HEK293 (cell line): ENCODE results near the gene ENO2.

ENCODE experiments used
- BCL11B ChIP-seq: fragments of 450-650 bp; formaldehyde crosslinking; IDR thresholded peaks from 2 replicates; pipeline ENCODE4 v1.5.1; 2016; ENCODE audit warnings: low read depth, missing biosample characterization, missing genetic modification characterization
- CTCF ChIP-seq: fragments of 450-650 bp; formaldehyde crosslinking; IDR thresholded peaks from 2 replicates; pipeline ENCODE4 v1.5.1; 2016; ENCODE audit warnings: missing biosample characterization, missing genetic modification characterization
- KLF8 ChIP-seq: fragments of 450-650 bp; formaldehyde crosslinking; IDR thresholded peaks from 2 replicates; pipeline ENCODE4 v1.5.1; 2016; ENCODE audit warnings: missing biosample characterization, missing genetic modification characterization
- KLF9 ChIP-seq: fragments of 450-650 bp; formaldehyde crosslinking; IDR thresholded peaks from 2 replicates; pipeline ENCODE4 v1.5.1; 2016; ENCODE audit warnings: missing biosample characterization, missing genetic modification characterization, low read depth
- PRDM1 ChIP-seq: fragments of 450-650 bp; formaldehyde crosslinking; IDR thresholded peaks from 2 replicates; pipeline ENCODE4; 2016; ENCODE audit warnings: missing biosample characterization, missing genetic modification characterization
- REPIN1 ChIP-seq: fragments of 450-650 bp; formaldehyde crosslinking; IDR thresholded peaks from 2 replicates; pipeline ENCODE4 v1.5.1; 2017; ENCODE audit warnings: missing biosample characterization, missing genetic modification characterization, low read depth
- REST ChIP-seq: fragments of 450-650 bp; formaldehyde crosslinking; IDR thresholded peaks from 2 replicates; pipeline ENCODE4 v1.5.1; 2016; ENCODE audit warnings: missing biosample characterization, missing genetic modification characterization
- SETDB1 ChIP-seq: IDR thresholded peaks from one replicate; pipeline ENCODE4 v1.6.1; 2017; ENCODE audit warnings: mild to moderate bottlenecking, low read length, moderate library complexity, mixed read lengths; ENCODE audit not compliant: insufficient read length
- YY2 ChIP-seq: fragments of 450-650 bp; formaldehyde crosslinking; IDR thresholded peaks from 2 replicates; pipeline ENCODE4 v1.5.1; 2016; ENCODE audit warnings: missing biosample characterization, missing genetic modification characterization
- ZBTB21 ChIP-seq: fragments of 450-650 bp; formaldehyde crosslinking; IDR thresholded peaks from 2 replicates; pipeline ENCODE4 v1.5.1; 2017; ENCODE audit warnings: missing biosample characterization, missing genetic modification characterization
- ZBTB6 ChIP-seq: fragments of 450-650 bp; formaldehyde crosslinking; IDR thresholded peaks from 2 replicates; pipeline ENCODE4 v1.5.1; 2017; ENCODE audit warnings: missing biosample characterization, missing genetic modification characterization
- ZFP3 ChIP-seq: fragments of 450-650 bp; formaldehyde crosslinking; IDR thresholded peaks from 2 replicates; pipeline ENCODE4 v1.5.1; 2016; ENCODE audit warnings: low read depth, missing biosample characterization, missing genetic modification characterization
- ZNF146 ChIP-seq: fragments of 450-650 bp; formaldehyde crosslinking; IDR thresholded peaks from 2 replicates; pipeline ENCODE4 v1.5.1; 2016; ENCODE audit warnings: missing biosample characterization, missing genetic modification characterization
- ZNF2 ChIP-seq: fragments of 450-650 bp; formaldehyde crosslinking; IDR thresholded peaks from 2 replicates; pipeline ENCODE4 v1.5.1; 2016; ENCODE audit warnings: missing biosample characterization, missing genetic modification characterization
- ZNF24 ChIP-seq: fragments of 450-650 bp; formaldehyde crosslinking; IDR thresholded peaks from 2 replicates; pipeline ENCODE4 v1.5.1; 2016; ENCODE audit warnings: missing biosample characterization, missing genetic modification characterization
- ZNF324 ChIP-seq: fragments of 450-650 bp; formaldehyde crosslinking; IDR thresholded peaks from 2 replicates; pipeline ENCODE4 v1.5.1; 2016; ENCODE audit warnings: missing biosample characterization, missing genetic modification characterization
- ZNF341 ChIP-seq: fragments of 450-650 bp; formaldehyde crosslinking; IDR thresholded peaks from 2 replicates; pipeline ENCODE4; 2016; ENCODE audit warnings: low read depth, missing biosample characterization, missing genetic modification characterization
- ZNF391 ChIP-seq: fragments of 450-650 bp; formaldehyde crosslinking; IDR thresholded peaks from 2 replicates; pipeline ENCODE4 v1.5.1; 2016; ENCODE audit warnings: low read depth, missing biosample characterization, missing genetic modification characterization, borderline replicate concordance
- ZNF398 ChIP-seq: fragments of 450-650 bp; formaldehyde crosslinking; IDR thresholded peaks from 2 replicates; pipeline ENCODE4 v1.5.1; 2017; ENCODE audit warnings: missing biosample characterization, missing genetic modification characterization
- ZNF423 ChIP-seq: fragments of 450-650 bp; formaldehyde crosslinking; IDR thresholded peaks from 2 replicates; pipeline ENCODE4 v1.5.1; 2016; ENCODE audit warnings: missing biosample characterization, missing genetic modification characterization
- ZNF449 ChIP-seq: fragments of 450-650 bp; formaldehyde crosslinking; IDR thresholded peaks from 2 replicates; pipeline ENCODE4 v1.5.1; 2017; ENCODE audit warnings: missing biosample characterization, mild to moderate bottlenecking, missing genetic modification characterization, moderate library complexity
- ZNF521 ChIP-seq: fragments of 450-650 bp; formaldehyde crosslinking; IDR thresholded peaks from 2 replicates; pipeline ENCODE4 v1.5.1; 2017; ENCODE audit warnings: missing biosample characterization, mild to moderate bottlenecking, missing genetic modification characterization
- ZNF549 ChIP-seq: fragments of 450-650 bp; IDR thresholded peaks from 2 replicates; pipeline ENCODE4 v1.5.1; 2018; ENCODE audit warnings: missing biosample characterization, missing genetic modification characterization, mild to moderate bottlenecking, inconsistent platforms, moderate library complexity
- ZNF654 ChIP-seq: fragments of 450-650 bp; formaldehyde crosslinking; IDR thresholded peaks from 2 replicates; pipeline ENCODE4 v1.5.1; 2016; ENCODE audit warnings: low read depth, missing biosample characterization, missing genetic modification characterization
- ZNF692 ChIP-seq: fragments of 450-650 bp; formaldehyde crosslinking; IDR thresholded peaks from 2 replicates; pipeline ENCODE4 v1.5.1; 2016; ENCODE audit warnings: missing biosample characterization, missing genetic modification characterization
- ZNF76 ChIP-seq: fragments of 450-650 bp; formaldehyde crosslinking; IDR thresholded peaks from 2 replicates; pipeline ENCODE4; 2016; ENCODE audit warnings: low read depth, missing biosample characterization, missing genetic modification characterization, borderline replicate concordance
- ZNF785 ChIP-seq: fragments of 450-650 bp; formaldehyde crosslinking; IDR thresholded peaks from 2 replicates; pipeline ENCODE4 v1.5.1; 2016; ENCODE audit warnings: missing biosample characterization, missing genetic modification characterization
- ZNF792 ChIP-seq: fragments of 450-650 bp; formaldehyde crosslinking; IDR thresholded peaks from 2 replicates; pipeline ENCODE4 v1.5.1; 2016; ENCODE audit warnings: missing biosample characterization, missing genetic modification characterization

Gene ENO2

GRCh38 chr12:6867413-6868210, 46.8 kb upstream of the ENO2 start, which contains the start of gene TPI1 (continued):
- no peak for TF ChIP-seq BCL11B (tag by site-specific recombination)
- peak; percentile 95 for TF ChIP-seq ZBTB6 (tag by site-specific recombination)
- TF ChIP-seq ZNF324 (tag by site-specific recombination) = peak; percentile 56
- TF ChIP-seq ZNF423 (tag by site-specific recombination) = 0 out of 2 replicates have a peak, but pooled peaks have one; percentile 27
- no peak for TF ChIP-seq ZNF549 (tag by site-specific recombination)
- no peak; the same call in none of the 2 replicates for TF ChIP-seq KLF8 (tag by site-specific recombination)
- no peak for TF ChIP-seq REPIN1 (tag by site-specific recombination)
- TF ChIP-seq ZNF341 (tag by site-specific recombination) = no peak
- peak; percentile 24; the same call in 1 of the 2 replicates for TF ChIP-seq ZNF692
- TF ChIP-seq REST (tag by site-specific recombination) = no peak
- TF ChIP-seq ZNF24 (tag by site-specific recombination) = no peak
- TF ChIP-seq ZFP3 (tag by site-specific recombination) = no peak
- no peak for TF ChIP-seq ZBTB21
- TF ChIP-seq ZNF449 = no peak
- TF ChIP-seq ZNF76 (tag by site-specific recombination) = peak; percentile 64; the same call in 1 of the 2 replicates
- TF ChIP-seq KLF9 = peak; percentile 29; the same call in 1 of the 2 replicates
- TF ChIP-seq CTCF (tag by site-specific recombination) = peak; percentile 10; the same call in 1 of the 2 replicates
- 0 out of 2 replicates have a peak, but pooled peaks have one; percentile 1 for TF ChIP-seq ZNF146 (tag by site-specific recombination)
- no peak for TF ChIP-seq ZNF521 (tag by site-specific recombination)
- no peak for TF ChIP-seq ZNF654 (tag by site-specific recombination)
- TF ChIP-seq ZNF391 (tag by site-specific recombination) = peak; percentile 82; the same call in 1 of the 2 replicates
- TF ChIP-seq ZNF792 (tag by site-specific recombination) = no peak
- no peak for TF ChIP-seq ZNF785 (tag by site-specific recombination)
- peak; percentile 41; the same call in 1 of the 2 replicates for TF ChIP-seq YY2
- TF ChIP-seq PRDM1 = no peak
- TF ChIP-seq ZNF398 = peak; percentile 62
- TF ChIP-seq SETDB1 = no peak
- 0 out of 2 replicates have a peak, but pooled peaks have one; percentile 8 for TF ChIP-seq ZNF2
